ENCODE results near the gene CDKAL1. TPM values are rescaled to one million over a fixed set of nuclear protein-coding genes. Genes with fewer than 3 reads are reported as not detected.
A peak's percentile ranks its signal among the peaks of the same experiment; 100 is the strongest.

Gene CDKAL1
- total and polyA plus RNA-seq, 9 of the 15 experiments (the other 6 are each of a cell fraction or from before 2014, with no cell fraction given): 11.2 to 36.3 (median 20.1) TPM

DNA sequence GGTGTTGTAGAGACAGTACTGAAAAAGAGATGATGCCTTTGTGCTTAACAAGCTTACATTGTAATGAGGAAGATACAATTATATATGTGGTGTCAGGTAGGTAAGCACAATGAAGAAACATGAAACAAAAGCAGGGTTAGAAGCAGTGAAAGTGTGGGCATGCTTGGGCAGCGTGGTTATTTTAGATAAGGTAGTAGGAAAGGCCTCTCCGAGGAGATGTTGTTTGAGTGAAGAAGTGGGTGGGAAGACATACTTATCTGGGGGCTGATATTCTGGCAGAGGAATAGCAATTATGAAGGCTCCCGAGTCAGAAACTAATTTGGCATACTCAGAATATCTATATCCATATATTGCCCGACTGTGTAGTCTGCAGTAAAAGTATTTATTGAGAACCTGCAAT, 4.7 kb downstream of the CDKAL1 start:
- peaks cover 7 to 12% of the 10 kb centered on the region in 2 experiments; a peak in 3 of 5 replicates for H3K4me1 ChIP-seq (replicated peaks in 1 of 2; ENCODE audit: control insufficient read depth in 2 of 2, insufficient read depth in 2 of 2, low read length in 2 of 2)
- 28% methylated on average over 4 of the region's 4 CpGs for WGBS (ENCODE audit: insufficient coverage, low coverage, missing lambda C conversion rate)
- DNase-seq (ENCODE audit: extremely low read depth in 1 of 4, low spot score in 3 of 4) (no peak), FAIRE-seq (no peak), ATAC-seq (no peak)
- no peaks in the 10 kb centered on the region for H3K9me3 ChIP-seq (replicated peaks; ENCODE audit: control insufficient read depth, insufficient read depth, low read depth, low read length)
- H3K27ac ChIP-seq (ENCODE audit: extremely low read depth, low read depth, low read length): no peak overlapping the region
- BruUV-seq (replicated peaks): no TSS peak
- no peak overlapping the region for H2AFZ ChIP-seq (ENCODE audit: low read depth, low read length)
- 0 out of 2 replicates have a peak, but pooled peaks cover 4% of the 10 kb centered on the region for H4K20me1 ChIP-seq (replicated peaks; ENCODE audit: control insufficient read depth, insufficient read depth, low read length)
- ChIA-PET POLR2A (no interaction called here), CTCF (ENCODE audit: low intra/inter-chr PET ratio) (no interaction called here)
- in situ Hi-C loops (cut with MboI): loop anchor here (10.0 kb wide), 1 partner anchor 444 kb away; no protein-coding TSS in a partner anchor
- no peaks in the 10 kb centered on the region for H3K27me3 ChIP-seq (ENCODE audit: control insufficient read depth in 2 of 2, insufficient read depth in 2 of 2, low read length in 2 of 2)
- no peak overlapping the region for H3K4me3 ChIP-seq
- intact Hi-C loops (cut with micrococcal nuclease): no loop called here
- H3K9ac ChIP-seq (ENCODE audit: insufficient read depth in 1 of 2, low read depth in 2 of 2, low read length in 2 of 2): no peak overlapping the region
- TF ChIP-seq SLC30A9 (CRISPR knock-in tag; IDR thresholded peaks at IDR 0.05): no peak
- TF ChIP-seq CBFA2T3 (IDR thresholded peaks at IDR 0.05): peak; percentile 30
- H3K4me2 ChIP-seq (ENCODE audit: insufficient read depth, low read length): no peak overlapping the region; the same call in 1 of the 2 replicates
- peaks cover 64% of the 10 kb centered on the region for H3K36me3 ChIP-seq (ENCODE audit: control insufficient read depth, insufficient read depth, low read length)
- no peaks in the 10 kb centered on the region for H3K9me1 ChIP-seq (ENCODE audit: control insufficient read depth, insufficient read depth, low read length)
- H3K79me2 ChIP-seq (ENCODE audit: control insufficient read depth, insufficient read depth, low read length): peaks cover 76% of the 10 kb centered on the region

DNA sequence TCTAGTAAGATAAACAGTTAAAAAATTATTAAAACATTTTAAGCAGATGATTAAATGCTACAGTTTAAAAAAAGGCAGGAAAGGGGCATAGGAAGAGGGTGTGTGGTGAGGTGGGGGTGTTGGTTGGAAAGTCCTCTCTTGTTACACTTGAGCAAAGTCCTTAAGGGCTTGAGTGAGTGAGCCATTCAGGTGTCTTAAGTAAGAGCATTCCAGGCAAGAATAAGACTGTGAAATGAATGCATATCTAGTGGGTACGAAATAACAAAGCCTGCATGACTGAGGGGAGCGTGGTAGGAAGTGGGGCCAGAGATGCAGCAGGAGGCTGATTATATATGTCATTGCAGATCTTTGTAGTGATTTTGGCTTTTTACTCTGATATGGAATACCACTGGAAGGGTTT, 5.1 kb downstream of the CDKAL1 start:
- peaks cover 7 to 11% of the 10 kb centered on the region in 2 experiments; a peak in 3 of 5 replicates for H3K4me1 ChIP-seq (replicated peaks in 1 of 2; ENCODE audit: control insufficient read depth in 2 of 2, insufficient read depth in 2 of 2, low read length in 2 of 2)
- no peaks in the 10 kb centered on the region for H3K27me3 ChIP-seq (ENCODE audit: control insufficient read depth in 2 of 2, insufficient read depth in 2 of 2, low read length in 2 of 2)
- H3K36me3 ChIP-seq (ENCODE audit: control insufficient read depth, insufficient read depth, low read length): peaks cover 66% of the 10 kb centered on the region
- no peak overlapping the region for H3K4me3 ChIP-seq
- CTCF ChIA-PET (ENCODE audit: low intra/inter-chr PET ratio): no interaction called here
- in situ Hi-C loops (cut with MboI) (loop anchor here (10.0 kb wide), 1 partner anchor 445 kb away; no protein-coding TSS in a partner anchor), intact Hi-C loops (cut with micrococcal nuclease) (no loop called here)
- POLR2A ChIA-PET: no interaction called here
- no peak for FAIRE-seq
- H3K9me3 ChIP-seq (replicated peaks; ENCODE audit: control insufficient read depth, insufficient read depth, low read depth, low read length): no peaks in the 10 kb centered on the region
- no peak overlapping the region for H3K27ac ChIP-seq (ENCODE audit: extremely low read depth, low read depth, low read length)
- no peak for DNase-seq (ENCODE audit: extremely low read depth in 1 of 4, low spot score in 3 of 4)
- H4K20me1 ChIP-seq (replicated peaks; ENCODE audit: control insufficient read depth, insufficient read depth, low read length): 0 out of 2 replicates have a peak, but pooled peaks cover 4% of the 10 kb centered on the region
- H3K4me2 ChIP-seq (ENCODE audit: insufficient read depth, low read length): no peak overlapping the region
- BruUV-seq (replicated peaks): no TSS peak
- 87% methylated on average over 2 of the region's 2 CpGs for WGBS (ENCODE audit: insufficient coverage, low coverage, missing lambda C conversion rate)
- no peaks in the 10 kb centered on the region for H3K9me1 ChIP-seq (ENCODE audit: control insufficient read depth, insufficient read depth, low read length)
- no peak overlapping the region for H2AFZ ChIP-seq (ENCODE audit: low read depth, low read length)
- peaks cover 74% of the 10 kb centered on the region for H3K79me2 ChIP-seq (ENCODE audit: control insufficient read depth, insufficient read depth, low read length)
- ATAC-seq: no peak
- H3K9ac ChIP-seq (ENCODE audit: insufficient read depth in 1 of 2, low read depth in 2 of 2, low read length in 2 of 2): no peak overlapping the region
- TF ChIP-seq, protein P1, sequence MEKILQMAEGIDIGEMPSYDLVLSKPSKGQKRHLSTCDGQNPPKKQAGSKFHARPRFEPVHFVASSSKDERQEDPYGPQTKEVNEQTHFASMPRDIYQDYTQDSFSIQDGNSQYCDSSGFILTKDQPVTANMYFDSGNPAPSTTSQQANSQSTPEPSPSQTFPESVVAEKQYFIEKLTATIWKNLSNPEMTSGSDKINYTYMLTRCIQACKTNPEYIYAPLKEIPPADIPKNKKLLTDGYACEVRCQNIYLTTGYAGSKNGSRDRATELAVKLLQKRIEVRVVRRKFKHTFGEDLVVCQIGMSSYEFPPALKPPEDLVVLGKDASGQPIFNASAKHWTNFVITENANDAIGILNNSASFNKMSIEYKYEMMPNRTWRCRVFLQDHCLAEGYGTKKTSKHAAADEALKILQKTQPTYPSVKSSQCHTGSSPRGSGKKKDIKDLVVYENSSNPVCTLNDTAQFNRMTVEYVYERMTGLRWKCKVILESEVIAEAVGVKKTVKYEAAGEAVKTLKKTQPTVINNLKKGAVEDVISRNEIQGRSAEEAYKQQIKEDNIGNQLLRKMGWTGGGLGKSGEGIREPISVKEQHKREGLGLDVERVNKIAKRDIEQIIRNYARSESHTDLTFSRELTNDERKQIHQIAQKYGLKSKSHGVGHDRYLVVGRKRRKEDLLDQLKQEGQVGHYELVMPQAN (IDR thresholded peaks at IDR 0.05; ENCODE audit: borderline replicate concordance): no peak
- TF ChIP-seq ZNF668 (CRISPR knock-in tag; IDR thresholded peaks at IDR 0.05) (no peak), ARID1B (IDR thresholded peaks at IDR 0.05) (no peak)
- TF ChIP-seq, protein P2, sequence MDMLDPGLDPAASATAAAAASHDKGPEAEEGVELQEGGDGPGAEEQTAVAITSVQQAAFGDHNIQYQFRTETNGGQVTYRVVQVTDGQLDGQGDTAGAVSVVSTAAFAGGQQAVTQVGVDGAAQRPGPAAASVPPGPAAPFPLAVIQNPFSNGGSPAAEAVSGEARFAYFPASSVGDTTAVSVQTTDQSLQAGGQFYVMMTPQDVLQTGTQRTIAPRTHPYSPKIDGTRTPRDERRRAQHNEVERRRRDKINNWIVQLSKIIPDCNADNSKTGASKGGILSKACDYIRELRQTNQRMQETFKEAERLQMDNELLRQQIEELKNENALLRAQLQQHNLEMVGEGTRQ (CRISPR knock-in tag; IDR thresholded peaks at IDR 0.05): no peak
- TF ChIP-seq, protein P3, sequence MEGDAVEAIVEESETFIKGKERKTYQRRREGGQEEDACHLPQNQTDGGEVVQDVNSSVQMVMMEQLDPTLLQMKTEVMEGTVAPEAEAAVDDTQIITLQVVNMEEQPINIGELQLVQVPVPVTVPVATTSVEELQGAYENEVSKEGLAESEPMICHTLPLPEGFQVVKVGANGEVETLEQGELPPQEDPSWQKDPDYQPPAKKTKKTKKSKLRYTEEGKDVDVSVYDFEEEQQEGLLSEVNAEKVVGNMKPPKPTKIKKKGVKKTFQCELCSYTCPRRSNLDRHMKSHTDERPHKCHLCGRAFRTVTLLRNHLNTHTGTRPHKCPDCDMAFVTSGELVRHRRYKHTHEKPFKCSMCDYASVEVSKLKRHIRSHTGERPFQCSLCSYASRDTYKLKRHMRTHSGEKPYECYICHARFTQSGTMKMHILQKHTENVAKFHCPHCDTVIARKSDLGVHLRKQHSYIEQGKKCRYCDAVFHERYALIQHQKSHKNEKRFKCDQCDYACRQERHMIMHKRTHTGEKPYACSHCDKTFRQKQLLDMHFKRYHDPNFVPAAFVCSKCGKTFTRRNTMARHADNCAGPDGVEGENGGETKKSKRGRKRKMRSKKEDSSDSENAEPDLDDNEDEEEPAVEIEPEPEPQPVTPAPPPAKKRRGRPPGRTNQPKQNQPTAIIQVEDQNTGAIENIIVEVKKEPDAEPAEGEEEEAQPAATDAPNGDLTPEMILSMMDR (IDR thresholded peaks at IDR 0.05 in 2 of 3, conservative IDR thresholded peaks at IDR 0.05 in 1 of 3; ENCODE audit: insufficient read depth in 2 of 3, low read depth in 1 of 3, low read length in 3 of 3): no peak

All from K562 (cell line).